HL-60/S4 treated with retinoic acid at 250 ng/mL for 4 days and 3 days (cell line): ENCODE measurements around the gene CHMP4B.

Source experiments
- in situ Hi-C: fragments of 300-500 bp; cut with MboI; formaldehyde crosslinking; loops from 2 replicates; pipeline ENCODE4 v1.7.0; 2022; ENCODE audit warnings: low sequenced_read_pairs

The CHMP4B gene

DNA sequence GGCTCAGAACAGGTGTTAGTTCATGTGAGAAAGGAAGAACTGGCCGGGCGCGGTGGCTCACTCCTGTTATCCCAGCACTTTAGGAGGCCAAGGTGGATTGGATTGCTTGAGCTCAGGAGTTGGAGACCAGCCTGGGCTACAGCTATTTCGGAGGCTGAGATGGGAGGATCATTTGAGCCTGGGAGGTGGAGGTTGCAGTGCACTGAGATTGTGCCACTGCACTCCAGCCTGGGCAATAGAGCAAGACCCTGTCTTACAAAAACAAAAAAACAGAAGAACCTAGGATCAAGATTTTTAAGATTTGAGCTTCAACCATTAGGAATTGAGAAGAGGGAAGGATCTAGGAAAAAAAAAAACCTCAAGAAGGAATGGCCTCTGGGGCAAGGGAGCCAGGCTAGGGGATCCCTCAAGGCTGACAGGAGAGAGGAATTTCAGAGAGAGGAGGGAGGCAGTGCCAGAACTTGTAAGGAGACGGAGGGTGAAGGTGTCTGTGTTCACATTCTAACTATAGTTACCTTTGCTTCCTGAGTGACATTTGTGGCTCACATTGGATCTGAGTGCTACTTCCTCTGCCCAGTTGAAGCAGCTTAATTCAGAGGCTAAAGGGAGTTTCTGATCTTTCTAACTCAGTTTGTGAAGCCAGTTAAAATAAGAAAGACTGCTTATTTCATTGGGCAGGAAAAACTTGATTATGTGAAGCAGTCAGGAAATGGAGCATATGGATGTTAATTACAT lies 26.1 kb downstream of the CHMP4B start:
- in situ Hi-C loops = no loop called here

- in situ Hi-C loops = no loop called here
Observed at GRCh38 chr20:33838035-33838864, 27.1 kb downstream of the CHMP4B start.

GRCh38 chr20:33839591-33839990 lies 28.4 kb downstream of the CHMP4B start:
- in situ Hi-C loops = no loop called here

- in situ Hi-C loops = no loop called here
Observed at GRCh38 chr20:33840160-33840559, 29.0 kb downstream of the CHMP4B start.

DNA sequence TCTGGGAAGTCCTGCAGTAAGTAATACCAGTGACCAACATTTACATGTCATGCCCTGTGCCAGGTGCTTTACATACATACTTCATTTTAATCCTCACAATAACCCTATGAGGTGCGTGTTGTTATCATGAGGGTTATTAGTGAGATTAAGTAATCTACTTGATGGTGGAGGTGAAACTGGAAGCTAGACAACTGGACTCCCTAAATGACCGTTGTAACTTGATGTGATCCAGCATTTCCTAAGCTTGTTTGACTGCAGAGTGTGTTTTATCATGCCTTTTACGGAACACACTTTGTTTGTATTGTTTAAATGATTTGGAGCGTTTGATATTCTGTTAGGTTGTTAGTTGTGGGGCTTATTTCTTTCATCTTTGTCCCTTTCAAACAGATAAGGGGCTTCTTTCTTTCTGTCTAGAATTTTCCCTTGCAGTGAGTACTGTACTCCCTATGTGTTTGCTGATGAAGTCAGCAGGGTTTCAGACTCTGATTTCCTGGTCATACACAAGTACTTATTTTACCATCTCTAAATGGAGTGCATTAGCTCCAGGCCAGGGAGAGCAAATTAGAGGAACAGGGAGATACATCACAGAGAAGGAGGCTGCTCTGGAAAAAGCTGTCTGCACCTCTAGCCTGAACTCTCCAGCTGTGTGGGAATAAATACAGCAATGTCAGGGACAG lies 29.7 kb downstream of the CHMP4B start:
- in situ Hi-C loops = no loop called here

GRCh38 chr20:33841436-33841799 lies 30.3 kb downstream of the CHMP4B start:
- in situ Hi-C loops = no loop called here

- in situ Hi-C loops = no loop called here
Observed at GRCh38 chr20:33842346-33842745, 31.2 kb downstream of the CHMP4B start.

DNA sequence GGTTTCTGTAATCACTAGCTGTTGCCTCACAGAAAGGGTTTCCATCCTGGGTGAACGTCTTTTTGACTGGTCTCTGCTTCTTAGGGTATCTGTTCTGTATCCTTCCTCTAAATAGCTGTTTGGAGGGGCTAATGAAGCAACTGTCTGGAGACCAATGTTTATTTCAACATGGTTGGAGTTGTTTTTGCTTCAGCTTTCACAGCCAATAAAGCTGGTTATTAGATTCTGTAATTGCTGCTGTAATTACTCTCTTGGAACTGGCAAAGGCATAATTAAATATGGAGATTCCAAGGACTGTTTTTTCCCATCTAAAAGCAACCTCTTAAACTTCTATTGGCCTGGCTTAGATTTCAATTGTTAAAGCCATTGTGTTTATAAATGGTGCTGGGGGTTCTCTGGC lies 31.9 kb downstream of the CHMP4B start:
- in situ Hi-C loops = no loop called here

- in situ Hi-C loops = no loop called here
Observed at GRCh38 chr20:33843854-33844253, 32.7 kb downstream of the CHMP4B start.

GRCh38 chr20:33846291-33846935 lies 35.3 kb downstream of the CHMP4B start:
- in situ Hi-C loops = no loop called here

GRCh38 chr20:33847006-33847405 lies 35.9 kb downstream of the CHMP4B start:
- in situ Hi-C loops = no loop called here

DNA sequence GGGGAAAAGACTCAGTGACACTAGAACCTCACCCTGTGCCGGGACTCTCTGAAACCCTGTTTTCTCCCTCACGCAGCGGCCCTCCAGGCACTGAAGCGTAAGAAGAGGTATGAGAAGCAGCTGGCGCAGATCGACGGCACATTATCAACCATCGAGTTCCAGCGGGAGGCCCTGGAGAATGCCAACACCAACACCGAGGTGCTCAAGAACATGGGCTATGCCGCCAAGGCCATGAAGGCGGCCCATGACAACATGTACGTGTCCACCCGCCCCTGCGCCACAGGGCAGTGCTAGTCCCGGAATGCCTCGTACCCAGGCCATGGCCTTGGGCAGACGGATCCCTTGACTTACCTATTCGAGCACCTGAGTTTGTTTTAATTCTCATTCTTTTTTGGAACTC lies 37.2 kb downstream of the CHMP4B start:
- in situ Hi-C loops = no loop called here

GRCh38 chr20:33850159-33850558 lies 39.0 kb downstream of the CHMP4B start:
- in situ Hi-C loops = no loop called here

DNA sequence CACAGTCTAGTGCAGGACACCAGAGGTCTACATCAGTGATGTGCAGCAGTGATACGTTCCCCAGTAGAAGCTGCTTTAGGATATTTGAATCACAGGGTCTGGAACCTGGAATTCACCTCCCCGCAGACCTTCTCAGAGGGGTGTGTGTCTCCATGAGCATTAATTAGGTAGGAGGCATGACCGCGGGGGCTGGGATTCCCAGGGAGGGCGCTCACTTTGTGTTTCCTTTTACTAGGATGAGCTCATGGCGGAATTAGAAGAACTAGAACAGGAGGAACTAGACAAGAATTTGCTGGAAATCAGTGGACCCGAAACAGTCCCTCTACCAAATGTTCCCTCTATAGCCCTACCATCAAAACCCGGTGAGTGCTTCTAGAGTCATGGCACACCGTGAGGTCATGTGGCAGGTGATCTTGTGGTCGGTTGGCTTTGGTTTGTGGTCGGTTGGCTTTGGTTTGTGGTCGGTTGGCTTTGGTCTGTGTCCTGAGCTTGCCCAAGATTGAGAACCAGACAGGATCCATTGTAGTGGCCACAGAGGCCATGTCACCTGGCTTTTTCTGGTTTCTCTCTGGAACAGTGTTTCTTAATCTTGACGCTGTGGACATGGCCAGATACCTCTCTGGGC lies 40.8 kb downstream of the CHMP4B start:
- in situ Hi-C loops = no loop called here

- in situ Hi-C loops = no loop called here
Observed at GRCh38 chr20:33852626-33853506, 41.7 kb downstream of the CHMP4B start.

GRCh38 chr20:33853507-33853813 lies 42.3 kb downstream of the CHMP4B start:
- in situ Hi-C loops = no loop called here

GRCh38 chr20:33857722-33858563 lies 46.8 kb downstream of the CHMP4B start:
- in situ Hi-C loops = no loop called here

GRCh38 chr20:33858666-33859065 lies 47.5 kb downstream of the CHMP4B start:
- in situ Hi-C loops = no loop called here

GRCh38 chr20:33859157-33859695 lies 48.1 kb downstream of the CHMP4B start:
- in situ Hi-C loops = no loop called here
